GM12875 (cell line): ENCODE measurements around the gene MIA.

Experiments used
- H3K4me3 ChIP-seq: one replicate; pipeline ENCODE4 v1.5.1; 2011; ENCODE audit warnings: low read depth, low read length, control low read depth
- CTCF ChIP-seq: IDR thresholded peaks from 2 replicates; pipeline ENCODE4 v1.5.1; 2011; ENCODE audit warnings: low read depth, mild to moderate bottlenecking, control low read depth, inconsistent platforms, low read length, moderate library complexity, borderline replicate concordance; ENCODE audit not compliant: insufficient read depth

Gene MIA

GRCh38 chr19:40807147-40808020 is 32.1 kb downstream of the MIA start:
- TF ChIP-seq CTCF = peak; percentile 34; the same call in 1 of the 2 replicates
- no peak overlapping the region for H3K4me3 ChIP-seq

- TF ChIP-seq CTCF = no peak
- no peak overlapping the region for H3K4me3 ChIP-seq
These were observed 32.7 kb downstream of the MIA start for GRCh38 chr19:40808021-40808325.

GRCh38 chr19:40808497-40808896 is 33.2 kb downstream of the MIA start:
- H3K4me3 ChIP-seq = no peak overlapping the region
- TF ChIP-seq CTCF = no peak

GRCh38 chr19:40809358-40810086 is 34.2 kb downstream of the MIA start:
- no peak for TF ChIP-seq CTCF
- no peak overlapping the region for H3K4me3 ChIP-seq

GRCh38 chr19:40810160-40810559 is 34.8 kb downstream of the MIA start:
- no peak for TF ChIP-seq CTCF

GRCh38 chr19:40810649-40811408 is 35.5 kb downstream of the MIA start:
- H3K4me3 ChIP-seq = peak overlapping the region; percentile 53

More at GRCh38 chr19:40810160-40810559, 34.8 kb downstream of the MIA start:
- H3K4me3 ChIP-seq = no peak overlapping the region
